NCI-H82 (cell line): ENCODE results near the gene HOXC10.

Experiments used
- DNase-seq: peaks from one replicate; lab custom pipeline; 2025; lab: John Stamatoyannopoulos, UW

HOXC10 gene

DNA sequence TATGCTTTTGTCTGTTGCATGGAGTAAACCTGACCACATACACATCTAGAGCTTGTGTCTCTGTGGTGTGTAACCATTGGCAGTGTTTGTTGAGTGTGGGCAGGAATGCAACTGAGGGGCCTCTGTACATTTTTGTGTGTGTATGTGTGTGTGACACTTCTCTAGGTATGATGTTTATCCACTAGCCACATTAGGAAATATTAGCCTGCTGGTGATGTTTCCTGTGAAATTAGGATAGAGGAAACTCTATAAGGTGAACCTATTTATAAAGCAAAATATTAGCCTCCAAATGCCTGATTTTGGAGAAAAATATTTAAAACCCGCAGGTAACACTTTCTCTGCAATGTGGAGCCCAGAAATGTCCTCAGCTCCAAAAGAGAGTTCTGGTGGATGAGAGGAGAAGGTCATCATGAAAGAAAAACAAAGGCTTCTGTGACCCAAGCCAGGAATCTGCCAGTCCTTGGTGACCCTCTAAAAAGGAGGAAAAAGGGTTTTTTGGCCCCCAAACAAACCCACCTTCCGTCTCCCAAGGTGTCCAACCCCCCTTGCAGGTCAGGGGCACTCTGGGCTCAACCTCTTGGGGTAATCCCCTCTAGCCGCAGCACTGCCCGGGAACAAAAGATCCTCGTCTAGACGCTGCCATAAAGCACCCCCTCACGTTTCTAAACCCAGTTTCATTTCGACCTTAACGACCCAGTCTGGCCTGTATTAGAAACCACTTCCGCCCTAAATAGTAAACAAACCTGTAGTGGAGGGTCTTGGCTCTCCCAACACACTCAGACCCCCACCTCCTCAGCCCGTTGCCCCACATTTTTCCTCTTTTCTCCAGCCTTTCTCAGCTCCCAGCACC lies 7.1 kb upstream of the HOXC10 start:
- DNase-seq, result no peak

DNA sequence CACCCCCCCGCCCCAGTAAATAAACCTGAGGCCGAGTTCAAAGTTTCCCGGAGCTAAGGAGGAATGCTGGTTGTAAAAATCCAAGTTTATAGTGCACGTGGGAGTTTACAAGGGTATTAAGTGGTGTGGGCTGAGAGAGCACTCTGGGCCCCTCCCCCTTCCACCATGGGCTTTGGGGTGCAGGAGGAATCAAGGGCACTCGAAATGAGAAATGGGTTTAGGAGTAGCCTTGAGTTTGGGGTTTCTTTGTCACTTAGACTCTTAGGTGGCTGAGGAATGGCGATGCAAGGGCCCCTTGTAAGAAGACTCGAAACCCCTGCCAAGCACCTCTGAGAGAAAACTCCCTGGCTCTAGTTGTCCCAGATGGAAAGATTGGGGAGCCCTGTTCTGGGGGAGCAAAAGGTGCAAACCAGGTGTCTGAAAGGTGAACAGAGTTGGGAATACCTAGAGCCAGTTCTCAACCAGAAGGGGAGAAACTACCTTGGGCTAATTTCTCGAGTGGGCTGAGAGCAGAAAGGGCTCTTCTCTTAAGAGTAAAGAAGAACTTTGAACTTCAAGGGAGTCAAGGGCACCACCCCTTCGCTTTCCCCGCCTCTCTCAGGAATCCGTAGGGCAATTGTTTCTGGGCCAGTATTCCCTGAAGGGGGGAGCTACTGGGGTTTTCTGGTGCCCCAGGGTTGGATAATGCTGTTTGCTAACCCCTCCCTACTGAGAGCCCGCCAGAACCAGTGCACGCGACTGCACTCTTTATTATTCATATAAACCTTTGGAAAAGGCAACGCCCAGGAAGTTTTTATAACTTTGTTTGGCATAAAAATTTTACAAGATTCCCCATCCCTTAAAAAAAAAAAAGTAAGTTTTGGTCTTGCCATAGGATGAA lies 6.2 kb upstream of the HOXC10 start:
- DNase-seq, result no peak

DNA sequence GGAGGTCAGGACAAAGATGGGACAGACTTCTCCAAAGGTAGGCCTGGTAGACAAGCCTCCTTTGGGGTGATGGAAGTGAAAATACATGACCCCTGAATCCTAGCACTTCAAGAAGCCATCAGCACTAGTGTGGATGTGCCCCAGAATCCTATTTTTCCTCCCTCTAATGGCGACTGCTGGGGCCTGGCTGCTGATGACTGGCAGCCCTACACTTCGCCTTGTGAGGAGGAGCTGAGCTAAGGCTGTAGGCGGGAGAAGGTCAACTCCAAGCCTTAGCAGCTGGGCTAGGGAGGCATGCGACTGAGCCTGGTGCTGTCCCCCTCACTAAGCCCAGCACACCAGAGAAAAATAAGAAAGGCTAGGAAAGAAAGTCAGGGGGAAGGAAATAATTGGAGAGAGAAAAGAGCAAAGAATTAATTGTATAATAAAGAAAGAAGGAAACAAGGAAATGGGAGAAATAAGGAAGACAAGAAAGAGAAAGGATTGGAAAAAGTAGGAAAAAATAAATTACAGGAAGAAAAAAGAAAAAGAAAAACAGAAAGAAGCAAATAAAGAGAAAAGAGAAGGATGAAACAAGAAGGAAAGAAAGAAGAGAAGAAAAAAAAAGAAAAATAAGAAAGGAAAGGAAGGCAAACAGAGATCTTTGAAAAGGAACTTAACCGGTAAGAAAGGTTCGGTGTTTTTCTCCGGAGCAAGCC lies 4.7 kb upstream of the HOXC10 start:
- DNase-seq, result peak; percentile 46

DNA sequence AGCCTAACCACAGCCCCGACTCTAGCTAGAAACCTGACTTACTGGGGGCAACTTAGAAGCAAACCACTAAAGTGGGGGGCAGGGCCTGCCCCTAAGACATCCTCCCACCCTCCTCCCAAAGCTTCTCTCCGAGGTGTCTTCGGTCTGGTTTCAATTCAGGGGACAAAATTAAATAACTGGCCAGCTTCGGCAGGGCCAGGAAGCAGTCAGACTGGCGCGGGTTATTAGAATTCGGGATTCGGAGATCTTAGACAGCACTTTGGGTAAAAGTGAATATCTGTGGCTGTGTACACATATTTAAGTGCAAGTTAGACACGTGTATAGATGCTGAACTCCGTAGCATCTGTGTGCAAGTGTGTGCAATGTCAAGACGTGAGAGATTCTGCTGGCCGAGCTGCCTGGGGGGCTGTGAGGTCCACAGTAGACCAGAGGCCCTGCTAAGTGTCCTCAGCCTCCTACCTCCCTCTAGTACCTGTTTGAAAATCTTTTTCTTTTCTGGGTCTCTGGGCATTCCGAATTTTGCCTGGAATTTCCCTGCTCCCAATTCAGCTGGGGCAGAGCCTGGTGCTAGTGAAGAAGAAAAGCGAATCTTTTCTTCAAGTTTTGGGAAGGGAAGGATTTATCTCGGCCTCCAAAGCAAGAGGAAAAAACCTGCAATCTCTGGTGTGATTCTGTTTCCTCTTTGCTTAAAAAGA lies 4.0 kb upstream of the HOXC10 start:
- no peak for DNase-seq

DNA sequence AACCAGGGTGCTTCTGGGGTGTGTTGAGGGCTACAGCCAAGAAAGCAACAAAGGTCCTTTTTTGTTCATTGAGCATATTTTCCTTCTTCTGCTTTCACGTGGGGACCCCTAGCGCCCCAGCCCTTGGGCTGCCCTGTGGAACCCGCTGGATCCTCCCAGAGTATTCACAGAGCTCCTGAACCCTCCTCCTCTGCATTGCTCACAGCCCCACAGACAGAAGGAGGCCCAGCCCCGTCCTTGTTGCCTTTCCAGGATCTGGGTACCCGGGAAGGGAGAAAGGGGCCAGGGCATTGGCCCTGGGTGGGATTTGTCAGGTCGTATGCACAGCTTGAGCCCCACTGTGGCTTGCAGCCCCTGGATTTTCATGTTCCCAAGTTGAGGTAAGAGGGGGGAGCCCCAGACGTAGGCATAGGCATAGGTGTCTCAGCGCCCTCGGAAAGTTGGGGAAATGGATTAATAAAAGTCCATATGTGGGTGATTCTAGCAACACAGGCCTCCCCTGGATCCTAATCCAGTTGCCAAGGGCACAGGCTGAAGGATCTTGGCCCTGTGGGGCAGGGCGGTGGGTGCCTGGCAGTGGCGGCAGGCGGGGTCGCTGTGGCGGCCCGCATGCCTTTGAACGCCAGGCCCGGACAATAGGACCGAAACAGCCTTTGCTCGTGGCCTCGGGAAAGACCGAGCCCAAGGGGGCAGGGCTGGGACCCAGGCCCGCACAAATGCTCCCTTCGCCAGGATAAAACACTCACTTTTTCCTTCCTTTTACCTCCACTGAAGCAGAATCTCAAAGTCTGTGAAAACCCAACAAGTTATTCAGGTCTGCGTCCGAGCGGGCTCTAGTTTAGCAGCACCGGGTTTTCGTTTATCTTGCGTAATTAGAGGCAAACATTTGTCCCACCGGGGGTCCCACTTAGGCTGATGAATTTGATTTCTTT lies 3.0 kb upstream of the HOXC10 start:
- no peak for DNase-seq

DNA sequence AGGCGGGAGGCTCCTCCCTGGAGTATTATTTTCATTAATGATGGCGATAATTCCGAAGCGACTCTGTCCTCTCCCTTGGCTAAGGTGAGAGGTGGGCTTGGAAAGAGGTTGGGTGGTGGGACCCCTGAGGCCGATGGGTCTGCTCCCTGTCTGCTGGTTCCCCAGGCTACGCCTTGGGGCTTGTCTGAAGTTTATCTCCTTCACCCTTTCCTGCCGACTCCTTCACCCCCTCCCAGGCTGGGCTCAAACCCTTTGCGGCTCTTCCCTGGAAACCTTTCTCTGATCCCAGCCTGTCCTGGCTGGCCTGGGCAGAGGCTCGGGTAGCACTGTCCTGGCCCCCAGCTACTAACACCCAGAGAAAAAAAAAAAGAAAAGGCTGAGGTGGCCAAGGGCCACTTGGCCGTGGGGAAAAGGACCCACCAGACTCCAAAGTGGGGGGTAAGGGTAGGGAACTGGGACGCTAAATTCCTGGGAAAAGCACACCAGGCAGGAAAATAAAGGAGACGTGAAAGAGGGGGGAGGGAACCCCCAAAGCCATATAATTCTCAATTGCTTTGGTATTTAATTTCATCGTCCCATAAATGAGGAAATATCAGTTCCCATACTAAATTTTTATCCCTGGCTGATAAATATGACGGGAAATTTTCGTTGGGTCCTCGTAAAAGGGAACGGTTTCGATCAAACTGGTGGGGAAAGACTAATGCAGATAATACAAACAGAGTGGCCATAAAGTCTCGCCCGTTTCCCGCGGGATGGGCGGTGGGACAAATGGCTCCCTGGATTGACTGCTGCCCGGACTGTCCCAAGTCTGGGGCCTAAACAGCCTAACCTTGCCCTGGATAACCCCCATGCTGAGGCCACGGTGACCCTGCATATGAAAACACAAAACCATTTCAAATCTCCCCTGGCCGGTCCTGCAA lies 2.0 kb upstream of the HOXC10 start:
- no peak for DNase-seq

DNA sequence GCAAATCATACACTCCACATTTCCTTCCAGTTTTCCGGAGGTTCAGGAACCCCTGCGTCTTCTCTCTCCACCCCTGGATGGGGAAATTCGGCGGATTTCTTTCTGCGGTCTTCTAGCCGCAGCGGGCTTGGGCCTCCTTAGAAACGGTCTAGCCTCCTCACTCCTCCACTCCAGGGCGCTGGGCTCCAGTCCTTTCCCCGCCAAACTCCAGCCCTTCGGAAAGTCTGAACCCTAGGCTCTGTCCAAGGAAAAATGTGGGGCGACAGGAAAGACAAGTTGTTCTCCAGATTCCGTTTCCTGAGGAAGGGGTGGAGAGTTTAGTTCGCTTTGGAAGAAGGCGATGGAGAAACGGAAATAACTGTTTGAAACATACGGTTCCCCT lies 1.4 kb upstream of the HOXC10 start:
- no peak for DNase-seq

DNA sequence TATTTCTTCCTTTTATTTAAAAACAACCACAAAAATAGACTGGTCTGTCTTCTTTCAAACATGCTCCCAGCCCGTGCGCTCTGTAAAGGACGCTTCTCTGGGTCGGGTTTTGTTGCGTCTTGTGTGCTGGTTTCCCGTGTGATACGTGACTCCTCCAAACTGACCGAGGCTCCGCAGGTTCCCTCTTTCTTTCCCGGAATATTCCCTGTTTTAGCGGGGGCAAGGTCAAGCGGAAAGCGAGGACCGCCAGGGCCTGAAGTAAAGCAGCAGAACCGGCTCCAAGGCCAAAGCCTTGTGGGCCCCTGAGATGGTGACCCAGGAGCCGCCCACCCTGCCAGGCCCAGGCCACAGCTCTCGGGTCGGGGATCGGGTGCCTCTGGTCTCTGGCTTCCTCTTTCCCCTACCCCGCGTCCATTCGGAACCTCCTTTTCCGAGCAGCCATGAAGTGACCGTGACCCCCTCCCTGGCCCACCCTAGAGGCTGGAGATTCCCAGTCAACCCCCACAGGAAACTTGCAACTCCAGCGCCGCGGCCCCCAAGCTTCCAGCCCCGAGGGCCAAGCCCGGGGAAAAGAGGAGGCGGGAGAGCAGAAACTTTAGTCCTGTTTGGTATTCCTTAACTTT lies 885 bp upstream of the HOXC10 start:
- DNase-seq, result no peak

DNA sequence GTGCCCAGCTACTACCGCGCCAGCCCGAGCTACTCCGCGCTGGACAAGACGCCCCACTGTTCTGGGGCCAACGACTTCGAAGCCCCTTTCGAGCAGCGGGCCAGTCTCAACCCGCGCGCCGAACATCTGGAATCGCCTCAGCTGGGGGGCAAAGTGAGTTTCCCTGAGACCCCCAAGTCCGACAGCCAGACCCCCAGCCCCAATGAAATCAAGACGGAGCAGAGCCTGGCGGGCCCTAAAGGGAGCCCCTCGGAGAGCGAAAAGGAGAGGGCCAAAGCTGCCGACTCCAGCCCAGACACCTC lies 697 bp downstream of the HOXC10 start:
- no peak for DNase-seq

DNA sequence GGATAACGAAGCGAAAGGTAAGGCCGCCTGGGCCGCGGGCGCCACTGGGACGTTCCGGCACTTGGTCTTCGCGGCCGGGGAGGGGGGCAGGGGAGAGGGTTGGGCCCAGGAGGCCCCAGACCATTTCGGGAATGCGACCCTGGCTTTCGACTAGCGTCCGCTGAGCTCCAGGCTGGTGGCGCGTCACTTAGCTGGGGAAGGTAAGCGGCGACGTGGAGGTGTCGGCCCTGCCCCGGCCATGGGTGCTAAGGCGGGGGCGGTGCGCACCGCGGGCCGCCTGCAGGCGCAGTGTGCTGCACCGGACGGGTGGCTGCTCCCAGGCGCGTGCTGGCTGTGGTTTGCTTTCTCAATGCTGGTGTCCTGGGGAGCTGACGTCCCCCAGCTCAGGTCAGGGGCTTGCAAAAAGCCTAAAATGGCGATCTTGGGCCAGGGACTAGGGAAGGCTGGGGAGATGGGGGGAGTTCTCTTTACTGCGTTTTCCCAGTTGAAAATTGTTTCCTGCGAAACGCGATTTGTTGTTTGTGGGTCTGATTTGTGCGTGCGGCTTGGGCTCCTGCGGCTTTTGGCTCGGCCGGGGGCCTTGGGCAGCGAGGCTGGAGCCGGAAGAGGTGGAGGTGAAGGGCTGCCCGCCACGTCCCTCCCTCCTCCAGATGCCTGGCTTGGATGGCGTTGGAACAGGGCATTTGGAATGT lies 1.2 kb downstream of the HOXC10 start:
- peak; percentile 38 for DNase-seq

DNA sequence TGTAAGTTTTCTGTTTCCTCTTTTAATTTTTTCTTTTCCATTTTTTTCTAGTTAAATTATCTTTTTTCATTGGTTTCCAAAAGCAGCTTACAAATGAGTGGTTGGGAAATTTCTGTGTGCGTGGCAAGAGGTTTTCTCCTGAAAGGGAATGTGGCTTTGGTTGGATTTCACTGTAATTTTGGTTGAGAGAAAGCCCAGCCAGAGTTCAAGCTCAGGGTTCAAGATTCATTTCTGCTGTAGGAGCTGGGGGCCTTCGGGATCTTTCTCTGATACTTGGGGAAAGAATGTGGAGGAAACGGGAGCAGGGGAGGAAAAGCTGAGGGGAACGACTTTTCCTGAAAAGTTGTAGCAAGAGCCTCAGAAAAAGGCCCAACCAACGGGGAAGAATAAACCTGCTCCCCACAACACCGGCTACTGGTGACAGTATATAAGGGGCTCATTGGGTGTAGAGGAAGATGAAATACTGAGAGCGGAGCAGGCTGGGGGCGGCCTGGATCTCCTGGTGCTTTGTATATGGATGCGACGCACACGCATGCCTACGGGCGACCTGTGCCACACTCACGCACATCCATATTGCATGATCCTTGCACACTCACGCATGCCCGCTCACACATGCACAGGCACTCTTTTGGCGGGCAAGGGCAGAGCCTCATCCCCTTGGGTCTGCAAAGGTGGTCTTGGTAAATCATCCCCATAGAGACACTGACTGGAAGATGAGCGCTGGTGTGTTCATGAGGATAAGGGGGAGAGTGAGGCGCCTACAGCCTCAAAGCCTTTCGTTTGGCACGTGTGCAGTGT lies 1.9 kb downstream of the HOXC10 start:
- DNase-seq, result no peak

DNA sequence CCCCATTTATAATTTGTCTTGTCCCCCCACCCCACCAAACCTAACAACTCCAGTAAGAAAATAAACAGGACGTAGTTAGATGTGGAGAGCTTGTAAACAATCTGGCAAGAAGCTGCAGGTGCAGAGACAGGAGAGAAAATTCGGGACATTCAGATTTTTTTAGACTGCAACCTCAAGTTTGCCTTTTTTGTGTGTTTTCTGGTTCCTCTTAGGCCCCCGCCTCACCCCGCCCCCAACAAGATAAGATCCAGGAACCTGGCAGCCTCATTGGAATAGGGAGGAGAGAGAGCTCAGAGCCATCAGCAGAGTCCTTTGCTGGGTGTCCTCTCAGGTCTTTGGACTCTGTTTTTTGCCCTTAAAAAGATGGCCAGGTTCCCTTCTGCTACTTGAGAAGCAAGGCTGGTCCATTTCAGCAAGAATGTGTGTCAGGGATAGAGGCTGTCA lies 2.9 kb downstream of the HOXC10 start:
- DNase-seq, result no peak

DNA sequence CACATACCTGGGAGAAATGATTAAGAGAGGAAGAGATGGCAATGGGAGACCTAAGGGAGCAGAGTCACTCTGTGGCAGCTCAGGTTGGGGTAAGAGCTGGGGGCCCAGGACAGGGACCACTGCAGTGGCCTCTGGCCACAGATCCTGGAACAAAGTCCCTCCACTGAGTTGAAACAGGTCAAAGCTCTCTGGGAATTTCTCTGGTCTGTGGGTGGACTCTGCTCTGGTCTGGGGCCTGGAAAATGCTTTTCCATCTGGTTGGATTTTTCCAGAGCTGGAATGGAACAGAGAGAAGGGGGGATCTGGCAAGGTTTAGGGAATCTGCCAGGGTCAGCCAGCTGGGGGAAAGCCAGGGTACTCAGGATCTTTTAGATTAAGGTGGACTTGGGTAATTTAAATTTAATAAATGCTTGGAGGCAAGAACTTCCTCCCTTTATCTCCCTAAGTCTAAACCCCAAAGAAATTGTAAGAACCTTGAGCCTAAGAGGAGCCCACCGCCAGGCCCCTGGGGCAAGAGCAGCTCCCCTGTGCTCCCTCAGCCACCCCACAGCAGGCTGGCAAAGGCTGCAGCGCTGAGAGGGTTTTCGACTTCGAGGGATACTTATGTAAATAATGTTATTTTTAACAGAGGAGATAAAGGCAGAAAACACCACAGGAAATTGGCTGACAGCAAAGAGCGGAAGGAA lies 3.7 kb downstream of the HOXC10 start:
- DNase-seq, result no peak

DNA sequence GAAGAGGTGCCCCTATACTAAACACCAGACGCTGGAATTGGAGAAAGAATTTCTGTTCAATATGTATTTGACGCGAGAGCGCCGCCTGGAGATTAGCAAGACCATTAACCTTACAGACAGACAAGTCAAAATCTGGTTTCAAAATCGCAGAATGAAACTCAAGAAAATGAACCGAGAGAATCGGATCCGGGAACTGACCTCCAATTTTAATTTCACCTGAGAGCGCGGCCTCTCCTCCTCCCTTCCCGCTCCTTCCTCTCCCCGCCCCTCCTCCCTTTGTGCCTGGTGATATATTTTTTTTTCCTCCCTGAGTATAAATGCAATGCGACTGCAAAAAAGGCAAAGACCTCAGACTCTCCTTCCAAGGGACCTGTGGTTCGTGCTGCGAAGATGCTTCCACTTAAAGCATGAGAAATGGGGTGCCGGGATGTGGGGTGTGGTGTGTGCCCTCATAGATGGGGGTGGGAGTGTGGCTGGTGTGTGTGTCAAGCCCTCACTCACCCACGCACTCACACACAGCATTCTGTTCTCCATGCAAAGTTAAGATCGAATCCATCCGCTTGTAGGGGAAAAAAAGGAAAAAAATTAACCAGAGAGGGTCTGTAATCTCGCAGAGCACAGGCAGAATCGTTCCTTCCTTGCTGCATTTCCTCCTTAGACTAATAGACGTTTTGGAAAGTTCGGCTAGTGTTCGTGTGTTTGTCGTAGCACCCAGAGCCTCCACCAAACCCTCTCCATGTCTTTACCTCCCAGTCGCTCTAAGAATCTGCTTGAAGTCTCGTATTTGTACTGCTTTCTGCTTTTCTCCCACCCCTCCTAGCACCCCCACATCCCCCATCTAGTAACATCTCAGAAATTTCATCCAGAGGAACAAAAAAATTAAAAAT lies 4.5 kb downstream of the HOXC10 start:
- peak; percentile 60 for DNase-seq

DNA sequence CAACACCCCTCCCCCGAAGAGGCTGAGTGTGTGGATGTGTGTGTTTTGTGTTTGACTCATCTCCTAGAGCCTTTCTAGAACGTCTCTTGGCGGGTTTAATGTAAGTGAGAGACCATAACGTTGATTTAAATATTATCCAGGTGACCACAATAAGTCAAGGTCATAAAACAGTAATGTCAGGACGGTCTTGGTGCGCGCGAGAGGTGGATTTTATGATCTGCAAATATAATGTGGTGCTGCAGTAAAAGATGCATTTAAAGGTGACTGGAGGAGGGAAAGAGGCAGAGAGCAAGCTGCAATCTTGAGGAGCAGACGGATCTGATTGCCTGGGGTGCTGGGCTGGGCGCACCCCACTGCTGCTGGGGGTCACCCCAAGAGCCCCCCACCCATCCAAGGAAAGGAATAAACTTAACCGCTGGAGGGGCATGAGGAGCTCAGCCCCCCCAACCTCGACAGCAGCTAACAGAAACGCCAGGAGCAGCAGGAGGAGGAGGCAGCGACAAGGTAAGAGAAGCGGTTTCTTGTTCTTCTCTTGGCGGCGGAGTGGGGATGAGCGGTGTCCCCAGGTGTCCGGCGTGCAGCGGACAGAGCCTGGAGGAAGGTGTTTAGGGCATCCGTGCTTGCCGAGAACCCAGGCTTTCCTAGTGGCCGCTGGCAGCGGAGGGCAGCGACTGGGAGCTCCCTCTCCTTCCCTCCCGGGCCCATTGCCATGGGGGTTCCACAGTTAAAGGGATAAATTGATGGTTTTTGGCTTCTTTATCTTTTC lies 5.5 kb downstream of the HOXC10 start:
- DNase-seq, result no peak

DNA sequence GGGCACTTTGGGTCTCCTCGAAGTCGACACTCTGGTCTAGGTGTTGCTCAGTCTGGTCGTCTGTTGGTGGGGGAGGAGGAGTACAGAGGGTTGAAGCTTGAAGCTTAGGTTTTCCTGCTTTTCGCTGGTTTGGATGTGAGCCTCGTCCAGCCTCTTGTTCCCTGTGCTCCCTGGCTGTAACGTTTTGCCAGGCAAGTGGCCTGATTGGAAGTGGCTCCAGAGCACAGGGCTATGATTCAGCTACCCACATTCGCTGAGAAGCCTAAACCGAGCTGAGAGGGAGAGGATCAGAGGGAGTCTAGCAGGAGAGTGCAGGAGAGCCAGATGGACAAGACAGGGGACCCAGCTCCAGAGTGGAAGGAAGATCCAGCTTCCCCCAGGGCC lies 6.1 kb downstream of the HOXC10 start:
- peak; percentile 76 for DNase-seq
